GM12892 (cell line): ENCODE results near the gene PARD3.

Experiments used
- DNase-seq: peaks from one replicate; pipeline ENCODE4 v3.0.0; 2011; ENCODE audit not compliant: insufficient read length
- FAIRE-seq: peaks from 2 replicates; lab custom pipeline; 2011; peaks lifted over from hg19 to GRCh38; lab: Jason Lieb, UNC
- POLR2A ChIP-seq: IDR thresholded peaks from 2 replicates; pipeline ENCODE4 v1.6.1; 2011; ENCODE audit warnings: low read depth, low read length, control low read depth
- POLR2AphosphoS5 ChIP-seq: IDR thresholded peaks from 2 replicates; pipeline ENCODE4 v1.6.1; 2011; ENCODE audit warnings: low read depth, low read length, control low read depth
- TAF1 ChIP-seq: IDR thresholded peaks from 2 replicates; pipeline ENCODE4 v1.6.1; 2011; ENCODE audit warnings: low read depth, mild to moderate bottlenecking, control low read depth, low read length, borderline replicate concordance

Gene PARD3

DNA sequence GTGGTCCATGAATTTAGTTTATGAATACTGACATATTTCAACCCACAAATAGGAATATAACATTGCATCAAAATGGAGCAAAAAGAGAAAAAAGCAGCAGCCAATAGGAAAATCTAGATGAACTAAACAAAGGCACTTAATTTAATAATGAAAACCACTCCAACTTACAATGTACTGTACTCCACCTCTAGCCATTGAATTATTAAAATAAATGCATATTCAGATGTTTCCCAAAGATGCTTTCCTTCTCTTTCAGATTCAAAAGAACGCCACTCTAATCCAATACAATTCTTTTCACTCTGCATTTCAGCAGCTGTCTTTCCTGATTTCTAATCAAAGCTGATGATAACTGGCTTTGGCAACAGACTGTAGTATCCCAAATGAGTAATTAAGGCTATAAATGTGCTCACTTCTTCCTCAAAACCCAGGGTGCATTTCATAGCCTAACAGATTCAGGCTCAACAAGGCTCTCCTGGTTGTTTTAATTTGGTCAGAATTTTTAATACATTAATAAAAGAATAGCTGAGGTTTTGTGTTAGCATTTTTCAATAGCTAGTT, 577.1 kb downstream of the PARD3 start:
- DNase-seq (no peak), FAIRE-seq (no peak)
- TF ChIP-seq TAF1 (no peak), POLR2A (no peak), POLR2AphosphoS5 (no peak)

DNA sequence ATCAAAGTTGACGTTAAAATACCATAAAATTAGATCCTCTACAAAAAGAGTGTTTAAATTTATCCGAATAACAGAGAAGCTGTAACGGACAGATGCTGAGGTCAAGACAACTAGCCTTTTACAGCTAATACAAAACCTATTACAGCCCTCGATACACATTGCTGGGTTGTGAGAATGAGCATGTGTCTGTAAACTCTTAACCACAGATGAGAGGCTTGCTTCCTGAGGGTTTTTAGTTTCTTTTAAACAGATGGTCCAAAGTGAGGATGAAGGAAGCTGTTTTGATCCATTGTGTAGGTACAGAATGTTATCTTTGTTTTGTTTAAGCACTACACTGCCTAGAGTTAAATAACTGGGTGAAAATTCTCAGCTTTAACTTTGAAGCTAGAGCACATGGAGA, 578.2 kb downstream of the PARD3 start:
- FAIRE-seq: no peak
- no peak for DNase-seq

GRCh38 chr10:34235164-34235832, 579.8 kb downstream of the PARD3 start:
- DNase-seq (no peak), FAIRE-seq (no peak)

More for the DNA sequence above, 578.2 kb downstream of the PARD3 start:
- TF ChIP-seq POLR2AphosphoS5 (no peak), POLR2A (no peak), TAF1 (no peak)

GRCh38 chr10:34232481-34232880, 582.6 kb downstream of the PARD3 start:
- DNase-seq (no peak), FAIRE-seq (no peak)
- TF ChIP-seq TAF1 (no peak), POLR2AphosphoS5 (no peak), POLR2A (no peak)

More at GRCh38 chr10:34235164-34235832, 579.8 kb downstream of the PARD3 start:
- TF ChIP-seq POLR2AphosphoS5 (no peak), TAF1 (no peak), POLR2A (no peak)

DNA sequence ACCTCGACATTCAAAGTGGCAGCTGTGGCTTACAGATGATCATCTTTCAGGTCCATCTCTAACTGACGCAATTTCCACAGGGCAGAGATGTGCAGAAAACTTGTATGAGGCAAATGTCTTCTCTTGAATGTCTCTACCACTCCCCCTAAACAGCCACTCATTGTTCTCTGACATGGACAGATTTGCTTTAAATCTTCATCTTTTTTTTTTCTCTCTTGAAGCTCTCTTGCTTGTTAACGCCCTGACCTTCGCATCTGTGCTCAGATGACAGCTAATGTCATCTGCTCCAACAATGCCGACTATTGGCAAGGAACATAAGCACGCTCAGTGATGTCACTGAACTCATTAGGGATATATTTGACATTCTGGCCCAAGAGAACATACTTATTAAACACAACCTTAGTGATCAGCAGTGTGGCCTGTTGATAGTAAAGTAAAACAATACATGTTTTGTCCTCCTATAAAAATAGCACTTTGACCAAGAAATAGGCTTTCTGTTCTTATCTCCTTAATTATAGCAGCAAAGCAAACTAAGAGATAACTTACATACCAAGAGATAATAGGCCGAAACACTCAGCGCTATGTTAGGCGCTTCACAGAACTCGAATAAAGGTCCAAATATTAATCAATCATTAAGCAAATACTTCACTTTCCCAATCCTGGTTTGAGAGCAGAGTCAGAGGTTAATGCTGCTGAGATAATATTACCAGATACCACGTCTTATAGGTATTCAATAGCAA, 583.5 kb downstream of the PARD3 start:
- no peak for TF ChIP-seq TAF1
- no peak for TF ChIP-seq POLR2AphosphoS5
- TF ChIP-seq POLR2A: no peak
- FAIRE-seq (no peak), DNase-seq (no peak)

DNA sequence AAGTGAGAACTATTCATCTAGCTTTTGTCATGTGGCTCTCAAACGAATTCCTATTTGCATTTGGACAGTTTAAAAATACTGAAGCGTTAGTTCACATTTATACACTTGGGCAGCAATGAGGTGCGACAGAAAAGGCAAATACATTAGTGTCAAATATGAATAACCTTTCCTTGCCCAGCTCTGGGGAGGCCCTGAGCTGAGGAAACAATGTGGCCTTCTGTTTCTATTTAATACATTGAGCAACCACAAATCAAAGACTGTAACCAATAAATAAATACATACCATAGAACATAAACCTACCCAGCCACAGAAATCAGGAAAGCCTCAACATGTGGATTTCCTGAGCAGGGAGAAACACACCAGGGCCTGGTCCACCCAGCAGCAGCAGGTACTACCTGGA, 585.2 kb downstream of the PARD3 start:
- FAIRE-seq (no peak), DNase-seq (no peak)
- TF ChIP-seq POLR2A: no peak
- TF ChIP-seq POLR2AphosphoS5: no peak
- no peak for TF ChIP-seq TAF1

GRCh38 chr10:34228066-34228465, 587.0 kb downstream of the PARD3 start:
- FAIRE-seq (no peak), DNase-seq (no peak)
- no peak for TF ChIP-seq POLR2AphosphoS5
- no peak for TF ChIP-seq POLR2A
- no peak for TF ChIP-seq TAF1

DNA sequence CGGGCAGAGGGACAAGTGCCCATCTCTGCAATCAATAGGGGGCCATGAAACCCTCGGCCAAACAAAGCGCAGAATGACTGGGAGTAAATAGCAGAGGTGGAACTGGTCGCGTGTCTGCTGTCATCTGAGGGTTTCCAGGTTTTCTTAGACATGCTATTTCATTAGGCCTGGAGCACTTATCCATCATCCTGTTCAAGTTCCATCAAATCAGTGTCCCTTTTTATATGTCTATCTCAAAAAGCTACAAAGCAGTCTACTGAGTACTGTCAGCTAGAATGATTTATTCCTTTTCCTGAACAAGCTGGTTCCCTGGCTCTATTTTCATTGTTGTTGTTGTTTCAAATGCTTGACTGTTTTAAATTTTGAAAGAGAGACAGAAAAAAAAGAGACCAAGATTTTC, 590.5 kb downstream of the PARD3 start:
- TF ChIP-seq POLR2AphosphoS5 (no peak), POLR2A (no peak), TAF1 (no peak)
- DNase-seq: no peak
- no peak for FAIRE-seq

DNA sequence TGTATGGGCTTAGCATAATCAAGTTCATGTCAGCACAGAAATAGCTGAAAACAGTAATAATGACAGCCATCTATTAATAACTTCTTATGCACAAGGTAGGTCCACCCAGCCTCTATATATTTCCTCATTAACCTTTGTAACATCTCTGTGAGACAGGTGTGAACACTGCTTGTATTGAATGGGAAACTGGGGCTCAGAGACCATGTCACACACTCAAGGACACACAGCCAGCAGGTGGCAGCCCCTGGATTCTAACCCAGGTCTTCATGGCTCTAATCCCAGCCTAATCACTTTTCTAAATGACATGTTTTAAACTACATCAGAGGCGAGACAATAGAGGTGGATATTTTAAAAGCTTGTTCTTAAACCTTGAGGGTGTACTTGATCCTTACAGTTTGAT, 591.4 kb downstream of the PARD3 start:
- no peak for DNase-seq
- TF ChIP-seq POLR2A: no peak
- no peak for TF ChIP-seq TAF1
- TF ChIP-seq POLR2AphosphoS5: no peak
- no peak for FAIRE-seq

- DNase-seq (no peak), FAIRE-seq (no peak)
- TF ChIP-seq POLR2AphosphoS5: no peak
- TF ChIP-seq POLR2A: no peak
- TF ChIP-seq TAF1: no peak
These were observed 592.7 kb downstream of the PARD3 start for GRCh38 chr10:34222359-34222758.

DNA sequence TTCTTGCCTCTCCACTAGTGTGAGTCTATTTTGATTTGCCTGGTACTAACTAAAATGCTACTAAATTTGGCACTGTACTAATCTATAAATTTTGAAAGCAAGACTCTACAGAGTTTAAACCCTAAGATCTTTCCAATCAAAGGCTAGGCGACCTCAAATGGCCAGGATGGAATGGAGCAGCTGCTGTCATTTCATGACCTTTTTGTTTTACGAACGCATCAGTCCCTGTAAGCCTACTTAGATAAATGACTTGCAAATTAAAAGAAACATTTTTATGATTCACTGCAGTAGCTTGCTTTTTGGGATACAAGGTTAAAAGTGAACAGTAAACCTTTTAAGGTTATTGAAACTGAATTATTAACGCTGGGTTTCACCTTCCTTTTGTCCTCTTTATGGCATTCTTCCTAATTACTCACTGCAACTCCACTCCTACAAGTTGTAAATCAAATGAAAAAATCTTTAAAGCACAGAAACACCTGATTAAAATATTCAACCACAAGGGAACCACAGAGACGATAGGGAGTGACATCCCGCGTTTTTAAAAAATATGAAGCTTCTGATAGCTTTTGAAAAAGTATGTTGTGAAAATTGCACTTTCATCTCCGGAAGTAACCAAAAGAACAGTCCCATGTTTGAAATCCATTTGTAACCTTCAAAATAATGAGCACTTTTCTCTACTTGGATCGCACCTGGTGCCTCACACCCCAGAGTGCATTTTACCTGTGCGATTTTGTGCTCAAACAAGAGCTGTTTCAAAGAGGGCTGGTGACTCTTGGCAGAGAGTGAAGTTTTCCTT, 595.1 kb downstream of the PARD3 start:
- DNase-seq (no peak), FAIRE-seq (no peak)
- no peak for TF ChIP-seq POLR2A
- no peak for TF ChIP-seq TAF1
- no peak for TF ChIP-seq POLR2AphosphoS5
